Hair follicle dermal papilla cell (primary cell): ENCODE data around the gene FXYD7. TPM values are rescaled to one million over a fixed set of nuclear protein-coding genes. Genes with fewer than 3 reads are reported as not detected.

Source experiments
- small RNA-seq: library from RNA; depleted of rRNA; stranded (forward); fragments of <200 nt; gene quantifications from one replicate; pipeline ENCODE3, GENCODE V24; 2012
- total RNA-seq: library from RNA; depleted of rRNA; stranded (reverse); fragments of >200 nt; gene quantifications from 2 replicates; pipeline ENCODE4 v1.2.3, GENCODE V29; 2012

Gene FXYD7
- total RNA-seq: not detected in 2 replicates

GRCh38 chr19:35143231-35143715 lies at the start of gene FXYD7:
FXYD7 (plus strand) TSS chr19:35143255; CDS start chr19:35143334, 79 bp downstream.

GRCh38 chr19:35115177-35115951 lies 27.7 kb upstream of the FXYD7 start, which contains the start of gene FXYD3:
FXYD3 (plus strand) TSS chr19:35115823; CDS start chr19:35119377, 3,554 bp downstream.

GRCh38 chr19:35134601-35135242 lies 8.3 kb upstream of the FXYD7 start, which contains the start of gene LGI4:
LGI4 (minus strand) TSS chr19:35135059; CDS start chr19:35134680, 379 bp downstream.

GRCh38 chr19:35138305-35138892 lies 4.7 kb upstream of the FXYD7 start, which contains the start of gene FXYD1:
FXYD1 (plus strand) TSS chr19:35138824; CDS start chr19:35140080, 1,256 bp downstream.

GRCh38 chr19:35154525-35155406 lies 11.7 kb downstream of the FXYD7 start, which contains the start of gene FXYD5:
FXYD5 (plus strand) TSS chr19:35154735; CDS start chr19:35155551, 816 bp downstream.

Small RNAs within 50 kb of the gene (small RNA-seq; reads per million reads assigned to genes)
- gene AC020907.2: not detected

Other genes starting within 250 kb of the FXYD7 start
- 1.7 and 2.6 TPM in 2 replicates for gene ZNF30, start 216.4 kb upstream of the FXYD7 start, total RNA-seq
- 3.4 and 5.2 TPM in 2 replicates for gene ZNF792, start 179.0 kb upstream of the FXYD7 start, total RNA-seq
- 25.6 and 27.1 TPM in 2 replicates for gene GRAMD1A, start 142.9 kb upstream of the FXYD7 start, total RNA-seq
- 3.1 and 3.4 TPM in 2 replicates for gene SCN1B, start 112.8 kb upstream of the FXYD7 start, total RNA-seq
- gene HPN, start 101.5 kb upstream of the FXYD7 start, total RNA-seq: not detected in 2 replicates
- gene FXYD3, start 27.4 kb upstream of the FXYD7 start, total RNA-seq: not detected in 2 replicates
- 1.2 and 1.3 TPM in 2 replicates for gene LGI4, start 8.2 kb upstream of the FXYD7 start, total RNA-seq
- 0.73 and 2.1 TPM in 2 replicates for gene FXYD1, start 4.4 kb upstream of the FXYD7 start, total RNA-seq
- 53.2 and 73.8 TPM in 2 replicates for gene FXYD5, start 11.5 kb downstream of the FXYD7 start, total RNA-seq
- not detected in 2 replicates for gene FAM187B, start 85.5 kb downstream of the FXYD7 start, total RNA-seq
- 0.36 and 0.49 TPM in 2 replicates for gene LSR, start 105.7 kb downstream of the FXYD7 start, total RNA-seq
- 64.4 and 64.5 TPM in 2 replicates for gene USF2, start 125.7 kb downstream of the FXYD7 start, total RNA-seq
- gene HAMP, start 139.3 kb downstream of the FXYD7 start, total RNA-seq: under 0.01 TPM in 1 of 2 replicates, not detected in the other
- gene MAG, start 148.9 kb downstream of the FXYD7 start, total RNA-seq: not detected in 2 replicates
- gene CD22, start 185.9 kb downstream of the FXYD7 start, total RNA-seq: not detected in 2 replicates
- gene FFAR1, start 204.6 kb downstream of the FXYD7 start, total RNA-seq: not detected in 2 replicates
- gene FFAR3, start 215.2 kb downstream of the FXYD7 start, total RNA-seq: not detected in 2 replicates
- gene GPR42, start 227.8 kb downstream of the FXYD7 start, total RNA-seq: not detected in 2 replicates